Astrocyte of the hippocampus (primary cell): ENCODE data around the gene SCO2.
A peak's percentile ranks its signal among the peaks of the same experiment; 100 is the strongest.

Experiments
- DNase-seq: peaks from one replicate; pipeline ENCODE4 v3.0.0; 2011; ENCODE audit warnings: low read depth, low spot score

Gene SCO2

GRCh38 chr22:50481440-50482106 is 43.8 kb downstream of the SCO2 start, which contains the start of gene ADM2:
Gene ADM2 (plus strand): TSS chr22:50481543. CDS start chr22:50481848, 305 bp downstream.
- peak; percentile 34 for DNase-seq

- DNase-seq: no peak
Measured at GRCh38 chr22:50481045-50481439, 44.4 kb downstream of the SCO2 start.

DNA sequence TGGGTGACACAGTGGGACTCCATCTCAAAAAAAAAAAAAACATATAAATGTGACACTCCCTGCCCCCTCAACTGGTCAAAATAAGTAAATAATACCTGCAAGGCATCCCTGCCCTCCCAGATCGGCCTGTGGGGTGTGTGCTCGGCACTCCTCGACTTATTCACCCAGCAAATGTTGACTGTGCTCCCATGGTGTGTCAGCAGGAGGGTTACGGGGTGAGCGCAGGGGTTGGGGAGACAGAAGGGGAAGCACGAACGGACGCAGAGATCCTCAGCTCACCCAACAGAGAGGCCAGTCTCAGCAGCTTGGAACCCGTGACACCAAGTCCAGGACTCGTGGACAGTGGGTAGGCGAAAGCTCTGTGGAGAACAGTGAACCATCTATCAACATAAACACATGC is 45.7 kb downstream of the SCO2 start:
- DNase-seq: no peak

GRCh38 chr22:50477923-50478322 is 47.5 kb downstream of the SCO2 start:
- DNase-seq: no peak

DNA sequence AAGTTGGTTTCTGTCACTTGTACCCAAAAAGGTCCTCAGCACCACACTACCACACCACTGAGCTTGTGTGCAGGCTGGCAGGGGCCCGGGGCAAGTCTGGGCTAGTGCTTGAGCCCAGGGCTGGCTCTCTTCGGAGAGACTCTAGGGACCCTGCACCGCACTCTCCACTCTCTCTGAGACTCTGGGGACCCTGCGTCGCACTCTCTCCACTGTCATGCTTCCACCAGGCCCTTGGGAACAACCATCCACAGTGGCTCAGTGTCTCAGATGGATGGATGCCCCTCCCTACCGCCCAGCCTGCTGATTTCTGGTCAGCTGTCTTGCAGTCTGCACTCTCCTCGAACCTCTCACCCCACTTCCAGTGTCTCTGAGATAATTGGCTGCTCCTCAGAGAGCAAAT is 48.5 kb downstream of the SCO2 start:
- DNase-seq: no peak

DNA sequence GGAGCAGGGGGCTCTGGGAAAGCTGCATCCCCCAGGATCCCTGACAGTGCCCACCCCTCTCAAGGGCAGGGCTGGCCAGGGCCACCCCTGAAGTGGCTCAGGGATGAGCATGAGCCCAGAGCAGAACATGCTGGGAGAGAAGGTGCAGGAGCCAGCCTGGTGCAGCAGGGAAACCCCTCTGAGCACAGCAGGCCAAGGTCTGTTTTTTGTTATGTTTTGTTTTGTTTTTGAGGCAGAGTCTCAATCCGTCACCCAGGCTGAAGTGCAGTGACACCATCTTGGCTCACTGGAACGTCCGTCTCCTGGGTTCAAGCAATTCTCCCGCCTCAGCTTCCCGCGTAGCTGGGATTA is 49.8 kb downstream of the SCO2 start:
- no peak for DNase-seq

- DNase-seq: peak; percentile 98
Measured at GRCh38 chr22:50474710-50475651, 50.4 kb downstream of the SCO2 start, which contains the start of gene SBF1. Gene SBF1 (minus strand): TSS chr22:50475035. CDS start chr22:50474840, 195 bp downstream.

- peak; percentile 69 for DNase-seq
Measured at GRCh38 chr22:50473855-50474671, 51.3 kb downstream of the SCO2 start.
